HCT116 (cell line): ENCODE results near the gene NDUFA8. TPM values are rescaled to one million over a fixed set of nuclear protein-coding genes. Genes with fewer than 3 reads are reported as not detected.

Source experiments
- ATAC-seq: fragments of 200-7000 bp; cut with Tn5 transposase; 2 replicates; pipeline ENCODE4 v1.9.1; 2020; ENCODE audit warnings: mild to moderate bottlenecking, moderate library complexity
- BruUV-seq: library from RNA; stranded (reverse); fragments of 400-500 nt; replicated peaks from 2 replicates; lab custom pipeline; 2021; lab: Mats Ljungman, UMichigan
- CTCF ChIA-PET: fragments of 300-600 bp; sonication (Branson Sonifier 250); formaldehyde crosslinking; loops from one replicate; lab custom pipeline; 2021; ENCODE audit warnings: antibody characterized with exemption; lab: Charles Lee
- POLR2A ChIA-PET: fragments of 300-600, 350-600 bp; sonication (Branson Sonifier 250); formaldehyde crosslinking; loops from one replicate; lab custom pipeline; 2021; ENCODE audit warnings: antibody characterized with exemption; lab: Charles Lee
- RAD21 ChIA-PET, 2 experiments: fragments of 300-600 bp; sonication (Branson Sonifier 250); formaldehyde crosslinking; loops; one replicate each; lab custom pipeline; 2023; ENCODE audit warnings: low total read pairs in 2 of 2; ENCODE audit not compliant: uncharacterized antibody in 2 of 2, unreplicated experiment in 2 of 2, low non-redundant PET in 1 of 2; lab: Charles Lee
- DNase-seq: peaks from one replicate; pipeline ENCODE4 v3.0.0-alpha.2; 2010; ENCODE audit warnings: low read depth, low spot score
- H2AFZ ChIP-seq: fragments of 200-600 bp; shearing (Covaris generic), sonication (generic); 2 replicates; pipeline ENCODE4 v1.6.1; 2017; ENCODE audit warnings: low read depth, mixed run types, mixed read lengths, antibody characterized with exemption, low read length; ENCODE audit not compliant: poor library complexity, severe bottlenecking
- H3K27ac ChIP-seq: 2 replicates; pipeline ENCODE4 v1.5.1; 2012; ENCODE audit warnings: low read depth, low read length
- H3K27me3 ChIP-seq: fragments of 200-600 bp; sonication (generic); 2 replicates; pipeline ENCODE4 v1.6.1; 2016; ENCODE audit warnings: mixed run types, low read length, mixed read lengths; ENCODE audit not compliant: insufficient read depth
- H3K36me3 ChIP-seq, 2 experiments: fragments of 200-500 bp in 1 of 2; fragments of 200-600 bp in 1 of 2; sonication (Bioruptor generic) in 1 of 2; sonication (generic) in 1 of 2; 2 replicates each; pipeline versions ENCODE4 v1.5.1 to v1.6.1; 2014 to 2016; ENCODE audit warnings: low read length in 2 of 2, inconsistent platforms in 1 of 2, mixed read lengths in 1 of 2, mixed run types in 1 of 2; ENCODE audit not compliant: insufficient read depth in 2 of 2, control insufficient read depth in 1 of 2
- H3K4me1 ChIP-seq, 2 experiments: fragments of 200-600 bp in 1 of 2; sonication (generic) in 1 of 2; 2 replicates each; pipeline versions ENCODE4 v1.5.1 to v1.6.1; 2012 to 2017; ENCODE audit warnings: low read length in 2 of 2, inconsistent platforms in 1 of 2, mild to moderate bottlenecking in 1 of 2, mixed read lengths in 1 of 2, mixed run types in 1 of 2, moderate library complexity in 1 of 2; ENCODE audit not compliant: insufficient read depth in 2 of 2, control insufficient read depth in 1 of 2
- H3K4me2 ChIP-seq: fragments of 200-600 bp; sonication (generic); 2 replicates; pipeline ENCODE4 v1.6.1; 2017; ENCODE audit warnings: mixed run types, low read length, mixed read lengths
- H3K4me3 ChIP-seq, 2 experiments: fragments of 200-600 bp in 1 of 2; sonication (generic) in 1 of 2; replicated peaks in 1 of 2; 2 replicates each; pipeline ENCODE4 v1.5.1; 2011 to 2016; ENCODE audit warnings: low read length in 2 of 2, control low read depth in 1 of 2, low read depth in 1 of 2, mild to moderate bottlenecking in 1 of 2, mixed read lengths in 1 of 2, mixed run types in 1 of 2
- H3K79me2 ChIP-seq: fragments of 200-600 bp; sonication (generic); 2 replicates; pipeline ENCODE4 v1.6.1; 2017; ENCODE audit warnings: mild to moderate bottlenecking, mixed run types, low read length, moderate library complexity, mixed read lengths; ENCODE audit not compliant: insufficient read depth
- H3K9ac ChIP-seq: fragments of 200-600 bp; sonication (generic); 2 replicates; pipeline ENCODE4 v1.6.1; 2016; ENCODE audit warnings: low read length, mixed read lengths
- H3K9me2 ChIP-seq: fragments of 200-600 bp; sonication (generic), shearing (Covaris generic); 2 replicates; pipeline ENCODE4 v1.6.1; 2017; ENCODE audit warnings: mixed run types, mild to moderate bottlenecking, moderate library complexity; ENCODE audit not compliant: insufficient read depth
- H3K9me3 ChIP-seq, 2 experiments: fragments of 200-500 bp in 1 of 2; fragments of 200-600 bp in 1 of 2; sonication (Bioruptor generic) in 1 of 2; sonication (generic) in 1 of 2; 2 replicates each; pipeline ENCODE4 v1.6.1; 2014 to 2017; ENCODE audit warnings: low read length in 2 of 2, mixed read lengths in 2 of 2, inconsistent platforms in 1 of 2, low read depth in 1 of 2, mild to moderate bottlenecking in 1 of 2, mixed run types in 1 of 2, moderate library complexity in 1 of 2; ENCODE audit not compliant: control insufficient read depth in 1 of 2, insufficient read depth in 1 of 2
- H4K20me1 ChIP-seq: fragments of 200-600 bp; sonication (generic), shearing (Covaris generic); 2 replicates; pipeline ENCODE4 v1.6.1; 2017; ENCODE audit warnings: mixed run types, mild to moderate bottlenecking, moderate library complexity; ENCODE audit not compliant: insufficient read depth
- ATF3 ChIP-seq: IDR thresholded peaks from 2 replicates; pipeline ENCODE4 v1.6.1; 2012
- CBX3 ChIP-seq: IDR thresholded peaks from 2 replicates; pipeline ENCODE4 v1.6.1; 2012; ENCODE audit warnings: low read depth
- CEBPB ChIP-seq: IDR thresholded peaks from 2 replicates; pipeline ENCODE4 v1.6.1; 2012; ENCODE audit warnings: low read depth
- CTCF ChIP-seq, 3 experiments: fragments of 200-600 bp in 1 of 3; sonication (generic) in 1 of 3; IDR thresholded peaks in 2 of 3; conservative IDR thresholded peaks in 1 of 3; 2 replicates each; pipeline ENCODE4 v1.5.1; 2012 to 2017; ENCODE audit warnings: low read depth in 2 of 3, low read length in 2 of 3, antibody characterized with exemption in 1 of 3, borderline replicate concordance in 1 of 3, control low read depth in 1 of 3, mild to moderate bottlenecking in 1 of 3, mixed read lengths in 1 of 3, mixed run types in 1 of 3, moderate library complexity in 1 of 3; ENCODE audit not compliant: insufficient read depth in 1 of 3
- EGR1 ChIP-seq: IDR thresholded peaks from 2 replicates; pipeline ENCODE4 v1.6.1; 2012; ENCODE audit warnings: low read depth
- ELF1 ChIP-seq: IDR thresholded peaks from 2 replicates; pipeline ENCODE4 v1.6.1; 2012; ENCODE audit warnings: low read depth, borderline replicate concordance
- EZH2 ChIP-seq: fragments of 200-600 bp; sonication (generic); IDR thresholded peaks from 2 replicates; pipeline ENCODE4 v1.6.1; 2017; ENCODE audit warnings: antibody characterized with exemption, mixed run types
- EZH2phosphoT487 ChIP-seq: fragments of 200-600 bp; IDR thresholded peaks from 2 replicates; pipeline ENCODE4 v1.6.1; 2018; ENCODE audit warnings: antibody characterized with exemption, borderline replicate concordance
- FOSL1 ChIP-seq: IDR thresholded peaks from 2 replicates; pipeline ENCODE4 v1.6.1; 2012; ENCODE audit warnings: low read depth
- JUND ChIP-seq: IDR thresholded peaks from 2 replicates; pipeline ENCODE4 v1.6.1; 2012
- MAX ChIP-seq: IDR thresholded peaks from 2 replicates; pipeline ENCODE4 v1.6.1; 2012
- RAD21 ChIP-seq: IDR thresholded peaks from 2 replicates; pipeline ENCODE4 v1.6.1; 2012; ENCODE audit warnings: low read depth, mild to moderate bottlenecking
- REST ChIP-seq: IDR thresholded peaks from 2 replicates; pipeline ENCODE4 v1.6.1; 2012; ENCODE audit warnings: low read depth
- SIN3A ChIP-seq: IDR thresholded peaks from 2 replicates; pipeline ENCODE4 v1.6.1; 2012; ENCODE audit warnings: low read depth
- SP1 ChIP-seq: IDR thresholded peaks from 2 replicates; pipeline ENCODE4 v1.6.1; 2012; ENCODE audit warnings: low read depth
- SRF ChIP-seq: IDR thresholded peaks from 2 replicates; pipeline ENCODE4 v1.6.1; 2012; ENCODE audit warnings: low read depth
- ZFX ChIP-seq: fragments of 450-650 bp; IDR thresholded peaks from 2 replicates; pipeline ENCODE4 v1.6.1; 2017
- ZNF274 ChIP-seq: fragments of 200-500 bp; sonication (Bioruptor generic); IDR thresholded peaks from 2 replicates; pipeline ENCODE4 v1.6.1; 2014; ENCODE audit warnings: mild to moderate bottlenecking, low read depth, low read length, inconsistent platforms
- intact Hi-C: fragments of 100-400 bp; cut with micrococcal nuclease; formaldehyde crosslinking; loops from 2 replicates; pipeline ENCODE4 v1.10.0; 2022
- total RNA-seq: library from RNA; stranded (reverse); gene quantifications from one replicate; pipeline ENCODE4 v1.2.1, GENCODE V29; 2021; ENCODE audit not compliant: unreplicated experiment

NDUFA8 gene
- total RNA-seq, 1 experiment from 2014 or later, result 84.5 TPM

GRCh38 chr9:122140368-122141193 lies 19.0 kb downstream of the NDUFA8 start:
- no peak overlapping the region for H3K27ac ChIP-seq
- ATAC-seq, result no peak
- POLR2A ChIA-PET, result no interaction called here

More at GRCh38 chr9:122140368-122141193, 19.0 kb downstream of the NDUFA8 start:
- Histone ChIP-seq H3K4me2 (no peak overlapping the region), H3K9me2 (no peaks in the 10 kb centered on the region), H3K9ac (no peak overlapping the region), H3K27me3 (no peaks in the 10 kb centered on the region), H3K4me1 (peaks cover 0 to 15% of the 10 kb centered on the region in 2 experiments; a peak in 2 of 4 replicates), H3K79me2 (no peaks in the 10 kb centered on the region; the same call in 1 of the 2 replicates), H3K36me3 (peaks cover 15 to 18% of the 10 kb centered on the region in 2 experiments; a peak in 3 of 4 replicates), H3K9me3 (no peaks in the 10 kb centered on the region), H2AFZ (no peak overlapping the region), H3K4me3 (no peak overlapping the region), H4K20me1 (no peaks in the 10 kb centered on the region)
- no peak for DNase-seq
- CTCF ChIA-PET, result no interaction called here
- BruUV-seq, result no TSS peak
- RAD21 ChIA-PET, result no interaction called here
- intact Hi-C loops, result no loop called here
- no peak for TF ChIP-seq SIN3A
- no peak for TF ChIP-seq CBX3
- TF ChIP-seq EGR1, result no peak
- TF ChIP-seq SRF, result no peak
- no peak for TF ChIP-seq FOSL1
- TF ChIP-seq EZH2, result no peak
- TF ChIP-seq RAD21, result no peak
- no peak for TF ChIP-seq CEBPB
- no peak for TF ChIP-seq ZNF274
- TF ChIP-seq CTCF (IDR thresholded peaks at IDR 0.05 in 2 of 3, conservative IDR thresholded peaks at IDR 0.05 in 1 of 3; ENCODE audit: borderline replicate concordance in 1 of 3, insufficient read depth in 1 of 3, low read depth in 2 of 3, low read length in 2 of 3), result no peak
- no peak for TF ChIP-seq REST
- no peak for TF ChIP-seq ELF1
- no peak for TF ChIP-seq EZH2phosphoT487
- TF ChIP-seq ATF3, result no peak
- TF ChIP-seq SP1, result no peak
- TF ChIP-seq MAX, result no peak
- no peak for TF ChIP-seq JUND
- no peak for TF ChIP-seq ZFX
